Measurements from ENCODE around the gene ATP1A2.

ATP1A2 gene

GRCh38 chr1:160171980-160172379 lies 56.4 kb downstream of the ATP1A2 start:
- TF ChIP-seq CTCF (IDR thresholded peaks at IDR 0.05; ENCODE audit: low read depth, low read length) (no peak), MAX (IDR thresholded peaks at IDR 0.05; ENCODE audit: low read depth, low read length) (no peak), POLR2A (IDR thresholded peaks at IDR 0.05; ENCODE audit: extremely low read depth, insufficient read length) (no peak), MYC (IDR thresholded peaks at IDR 0.05; ENCODE audit: low read depth, low read length) (no peak)
- no peak overlapping the region for H3K4me3 ChIP-seq (ENCODE audit: low read depth, low read length)
- no peak for DNase-seq (ENCODE audit: low read depth)

- TF ChIP-seq CTCF (IDR thresholded peaks at IDR 0.05; ENCODE audit: low read depth, low read length) (no peak), POLR2A (IDR thresholded peaks at IDR 0.05; ENCODE audit: extremely low read depth, insufficient read length) (no peak), MAX (IDR thresholded peaks at IDR 0.05; ENCODE audit: low read depth, low read length) (no peak), MYC (IDR thresholded peaks at IDR 0.05; ENCODE audit: low read depth, low read length) (no peak)
- no peak for DNase-seq (ENCODE audit: low read depth)
- H3K4me3 ChIP-seq (ENCODE audit: low read depth, low read length) = no peak overlapping the region
Measured at GRCh38 chr1:160177231-160177630, 61.7 kb downstream of the ATP1A2 start.

- TF ChIP-seq CTCF (IDR thresholded peaks at IDR 0.05; ENCODE audit: low read depth, low read length) (no peak), MYC (IDR thresholded peaks at IDR 0.05; ENCODE audit: low read depth, low read length) (no peak), MAX (IDR thresholded peaks at IDR 0.05; ENCODE audit: low read depth, low read length) (no peak)
- no peak for DNase-seq (ENCODE audit: low read depth)
Measured at GRCh38 chr1:160177667-160178066, 62.1 kb downstream of the ATP1A2 start.

GRCh38 chr1:160178731-160179130 lies 63.2 kb downstream of the ATP1A2 start:
- TF ChIP-seq MAX (IDR thresholded peaks at IDR 0.05; ENCODE audit: low read depth, low read length) (no peak), CTCF (IDR thresholded peaks at IDR 0.05; ENCODE audit: low read depth, low read length) (no peak), MYC (IDR thresholded peaks at IDR 0.05; ENCODE audit: low read depth, low read length) (no peak), POLR2A (IDR thresholded peaks at IDR 0.05; ENCODE audit: extremely low read depth, insufficient read length) (no peak)
- no peak for DNase-seq (ENCODE audit: low read depth)
- H3K4me3 ChIP-seq (ENCODE audit: low read depth, low read length) = no peak overlapping the region

More at GRCh38 chr1:160177667-160178066, 62.1 kb downstream of the ATP1A2 start:
- no peak overlapping the region for H3K4me3 ChIP-seq (ENCODE audit: low read depth, low read length)

GRCh38 chr1:160179336-160179735 lies 63.8 kb downstream of the ATP1A2 start:
- TF ChIP-seq MYC (IDR thresholded peaks at IDR 0.05; ENCODE audit: low read depth, low read length) (no peak), MAX (IDR thresholded peaks at IDR 0.05; ENCODE audit: low read depth, low read length) (no peak), CTCF (IDR thresholded peaks at IDR 0.05; ENCODE audit: low read depth, low read length) (no peak), POLR2A (IDR thresholded peaks at IDR 0.05; ENCODE audit: extremely low read depth, insufficient read length) (no peak)
- no peak for DNase-seq (ENCODE audit: low read depth)
- H3K4me3 ChIP-seq (ENCODE audit: low read depth, low read length) = no peak overlapping the region

GRCh38 chr1:160186246-160186645 lies 70.7 kb downstream of the ATP1A2 start:
- no peak for DNase-seq (ENCODE audit: low read depth)
- TF ChIP-seq MYC (IDR thresholded peaks at IDR 0.05; ENCODE audit: low read depth, low read length) = no peak
- TF ChIP-seq POLR2A (IDR thresholded peaks at IDR 0.05; ENCODE audit: extremely low read depth, insufficient read length) = no peak
- TF ChIP-seq CTCF (IDR thresholded peaks at IDR 0.05; ENCODE audit: low read depth, low read length) = no peak
- no peak for TF ChIP-seq MAX (IDR thresholded peaks at IDR 0.05; ENCODE audit: low read depth, low read length)
- H3K4me3 ChIP-seq (ENCODE audit: low read depth, low read length) = no peak overlapping the region

Data from NB4 (cell line).